ENCODE data around the gene SLC41A3.

DNA sequence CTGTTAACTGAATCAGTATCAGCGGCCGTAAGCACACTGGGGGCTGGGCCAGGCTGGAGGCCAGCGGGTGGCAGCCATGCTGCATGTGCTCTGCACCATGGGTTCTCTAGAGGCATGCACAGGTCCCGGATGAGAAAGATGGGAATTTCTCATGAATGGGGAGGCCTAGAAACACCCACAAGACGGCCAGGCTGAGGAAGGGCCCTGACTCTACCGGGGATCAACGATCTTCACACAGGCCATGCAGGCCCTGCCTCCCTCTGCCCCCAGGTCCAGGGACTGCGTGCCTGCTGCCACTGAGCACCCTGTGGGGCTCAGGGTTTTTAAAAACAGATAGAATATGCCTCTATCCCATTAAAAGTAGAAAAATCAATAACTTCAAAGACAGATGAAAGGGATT is 32.7 kb downstream of the SLC41A3 start:
- TF ChIP-seq, protein P1, sequence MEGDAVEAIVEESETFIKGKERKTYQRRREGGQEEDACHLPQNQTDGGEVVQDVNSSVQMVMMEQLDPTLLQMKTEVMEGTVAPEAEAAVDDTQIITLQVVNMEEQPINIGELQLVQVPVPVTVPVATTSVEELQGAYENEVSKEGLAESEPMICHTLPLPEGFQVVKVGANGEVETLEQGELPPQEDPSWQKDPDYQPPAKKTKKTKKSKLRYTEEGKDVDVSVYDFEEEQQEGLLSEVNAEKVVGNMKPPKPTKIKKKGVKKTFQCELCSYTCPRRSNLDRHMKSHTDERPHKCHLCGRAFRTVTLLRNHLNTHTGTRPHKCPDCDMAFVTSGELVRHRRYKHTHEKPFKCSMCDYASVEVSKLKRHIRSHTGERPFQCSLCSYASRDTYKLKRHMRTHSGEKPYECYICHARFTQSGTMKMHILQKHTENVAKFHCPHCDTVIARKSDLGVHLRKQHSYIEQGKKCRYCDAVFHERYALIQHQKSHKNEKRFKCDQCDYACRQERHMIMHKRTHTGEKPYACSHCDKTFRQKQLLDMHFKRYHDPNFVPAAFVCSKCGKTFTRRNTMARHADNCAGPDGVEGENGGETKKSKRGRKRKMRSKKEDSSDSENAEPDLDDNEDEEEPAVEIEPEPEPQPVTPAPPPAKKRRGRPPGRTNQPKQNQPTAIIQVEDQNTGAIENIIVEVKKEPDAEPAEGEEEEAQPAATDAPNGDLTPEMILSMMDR (conservative IDR thresholded peaks at IDR 0.05; ENCODE audit: low read length), result no peak
- no peak for TF ChIP-seq EZH2phosphoT487 (IDR thresholded peaks at IDR 0.05; ENCODE audit: borderline replicate concordance)

All from Loucy (cell line).